ENCODE measurements around the gene C9orf50.

Gene C9orf50

GRCh38 chr9:129655154-129655553 is 34.3 kb upstream of the C9orf50 start:
- H3K9ac ChIP-seq (ENCODE audit: low read length): no peak overlapping the region
- H3K27ac ChIP-seq (ENCODE audit: low read length): no peak overlapping the region
- H3K79me2 ChIP-seq (ENCODE audit: low read length): no peaks in the 10 kb centered on the region
- H3K9me2 ChIP-seq (replicated peaks; ENCODE audit: insufficient read depth, low read length): no peaks in the 10 kb centered on the region
- H3K9me3 ChIP-seq (replicated peaks; ENCODE audit: insufficient read depth, low read length): no peaks in the 10 kb centered on the region
- H3K27me3 ChIP-seq (replicated peaks; ENCODE audit: insufficient read depth, low read length): peaks cover 91% of the 10 kb centered on the region
- H3F3A ChIP-seq (ENCODE audit: insufficient read depth, low read length): no peaks in the 10 kb centered on the region
- no peak overlapping the region for H3K4me3 ChIP-seq (ENCODE audit: low read length)
- H4K20me1 ChIP-seq (ENCODE audit: insufficient read depth, low read length): no peaks in the 10 kb centered on the region
- 0 out of 2 replicates have a peak, but pooled peaks cover 6% of the 10 kb centered on the region for H3K4me1 ChIP-seq (ENCODE audit: low read length)
- no peak for TF ChIP-seq EZH2 (optimal IDR thresholded peaks at IDR 0.05; ENCODE audit: low read depth, low read length)
- no peak for TF ChIP-seq CTCF (IDR thresholded peaks at IDR 0.05; ENCODE audit: low read length)
- TF ChIP-seq EZH2phosphoT487 (IDR thresholded peaks at IDR 0.05; ENCODE audit: low read length): no peak
- H3K4me2 ChIP-seq (ENCODE audit: low read depth, low read length): no peak overlapping the region
- H2AFZ ChIP-seq (ENCODE audit: low read length): no peak overlapping the region
- no peak for DNase-seq
- no peaks in the 10 kb centered on the region for H3K36me3 ChIP-seq (replicated peaks; ENCODE audit: insufficient read depth, low read length)

- H3K27ac ChIP-seq (ENCODE audit: low read length): no peak overlapping the region
These were observed 33.7 kb upstream of the C9orf50 start for GRCh38 chr9:129654554-129655040.

GRCh38 chr9:129653823-129654553 is 33.1 kb upstream of the C9orf50 start:
- H3K9me2 ChIP-seq (replicated peaks; ENCODE audit: insufficient read depth, low read length): no peaks in the 10 kb centered on the region
- H3K9me3 ChIP-seq (replicated peaks; ENCODE audit: insufficient read depth, low read length): no peaks in the 10 kb centered on the region
- no peak overlapping the region for H3K27ac ChIP-seq (ENCODE audit: low read length)
- no peak for DNase-seq
- no peaks in the 10 kb centered on the region for H3F3A ChIP-seq (ENCODE audit: insufficient read depth, low read length)
- no peaks in the 10 kb centered on the region for H3K79me2 ChIP-seq (ENCODE audit: low read length)
- H2AFZ ChIP-seq (ENCODE audit: low read length): no peak overlapping the region
- H3K4me3 ChIP-seq (ENCODE audit: low read length): no peak overlapping the region
- H3K9ac ChIP-seq (ENCODE audit: low read length): no peak overlapping the region
- 0 out of 2 replicates have a peak, but pooled peaks cover 6% of the 10 kb centered on the region for H3K4me1 ChIP-seq (ENCODE audit: low read length)
- H3K4me2 ChIP-seq (ENCODE audit: low read depth, low read length): no peak overlapping the region
- peaks cover 95% of the 10 kb centered on the region for H3K27me3 ChIP-seq (replicated peaks; ENCODE audit: insufficient read depth, low read length)
- TF ChIP-seq CTCF (IDR thresholded peaks at IDR 0.05; ENCODE audit: low read length): no peak
- TF ChIP-seq EZH2 (optimal IDR thresholded peaks at IDR 0.05; ENCODE audit: low read depth, low read length): peak; percentile 8
- H4K20me1 ChIP-seq (ENCODE audit: insufficient read depth, low read length): no peaks in the 10 kb centered on the region
- H3K36me3 ChIP-seq (replicated peaks; ENCODE audit: insufficient read depth, low read length): no peaks in the 10 kb centered on the region

More at GRCh38 chr9:129654554-129655040, 33.7 kb upstream of the C9orf50 start:
- Histone ChIP-seq H3K27me3 (replicated peaks; ENCODE audit: insufficient read depth, low read length) (peaks cover 94% of the 10 kb centered on the region), H3F3A (ENCODE audit: insufficient read depth, low read length) (no peaks in the 10 kb centered on the region), H3K4me1 (ENCODE audit: low read length) (0 out of 2 replicates have a peak, but pooled peaks cover 6% of the 10 kb centered on the region), H4K20me1 (ENCODE audit: insufficient read depth, low read length) (no peaks in the 10 kb centered on the region), H3K9me3 (replicated peaks; ENCODE audit: insufficient read depth, low read length) (no peaks in the 10 kb centered on the region), H3K9me2 (replicated peaks; ENCODE audit: insufficient read depth, low read length) (no peaks in the 10 kb centered on the region), H3K4me3 (ENCODE audit: low read length) (no peak overlapping the region), H3K9ac (ENCODE audit: low read length) (no peak overlapping the region), H3K36me3 (replicated peaks; ENCODE audit: insufficient read depth, low read length) (no peaks in the 10 kb centered on the region), H3K79me2 (ENCODE audit: low read length) (no peaks in the 10 kb centered on the region), H2AFZ (ENCODE audit: low read length) (no peak overlapping the region), H3K4me2 (ENCODE audit: low read depth, low read length) (no peak overlapping the region)
- DNase-seq: no peak
- no peak for TF ChIP-seq EZH2phosphoT487 (IDR thresholded peaks at IDR 0.05; ENCODE audit: low read length)
- TF ChIP-seq EZH2 (optimal IDR thresholded peaks at IDR 0.05; ENCODE audit: low read depth, low read length): no peak
- no peak for TF ChIP-seq CTCF (IDR thresholded peaks at IDR 0.05; ENCODE audit: low read length)
